SK-N-SH (cell line): ENCODE measurements around the gene TRMO. TPM values are rescaled to one million over a fixed set of nuclear protein-coding genes. Genes with fewer than 3 reads are reported as not detected.

Experiments
- CTCF ChIA-PET: fragments of 300-600, 350-600 bp; formaldehyde crosslinking; extraction: SDS; loops from one replicate; lab custom pipeline; 2021; lab: Yijun Ruan, JAX
- POLR2A ChIA-PET: fragments of 350-600 bp; sonication (Branson Sonifier 250); formaldehyde crosslinking; extraction: SDS; loops from one replicate; lab custom pipeline; 2020; ENCODE audit warnings: antibody characterized with exemption, inconsistent platforms; lab: Yijun Ruan, JAX
- DNase-seq: peaks from one replicate; pipeline ENCODE4 v3.0.0; 2012
- H2AFZ ChIP-seq: fragments of 200-600 bp; sonication (generic); 2 replicates; pipeline ENCODE4 v1.8.1; 2016; ENCODE audit warnings: antibody characterized with exemption, mild to moderate bottlenecking, low read depth
- H3F3A ChIP-seq: fragments of 200-600 bp; sonication (generic); replicated peaks from 2 replicates; pipeline ENCODE3; 2016; ENCODE audit warnings: antibody characterized with exemption, mild to moderate bottlenecking; ENCODE audit not compliant: insufficient read depth
- H3K27ac ChIP-seq, 2 experiments: fragments of 200-500 bp in 1 of 2; fragments of 200-600 bp in 1 of 2; sonication (Bioruptor generic) in 1 of 2; sonication (generic), shearing (Covaris generic) in 1 of 2; 2 replicates each; pipeline versions ENCODE4 v1.5.1 to v1.6.1; 2014 to 2016; ENCODE audit warnings: low read depth in 2 of 2, inconsistent platforms in 1 of 2, low read length in 1 of 2, mild to moderate bottlenecking in 1 of 2, mixed read lengths in 1 of 2
- H3K27me3 ChIP-seq: fragments of 200-600 bp; sonication (generic), shearing (Covaris generic); 2 replicates; pipeline ENCODE4 v1.6.1; 2016; ENCODE audit warnings: mixed run types; ENCODE audit not compliant: insufficient read depth
- H3K36me3 ChIP-seq, 2 experiments: fragments of 200-500 bp in 1 of 2; fragments of 200-600 bp in 1 of 2; sonication (Bioruptor generic) in 1 of 2; sonication (generic) in 1 of 2; replicated peaks in 1 of 2; 2 replicates each; pipeline versions ENCODE3 to v1.5.1; 2014 to 2016; ENCODE audit warnings: low read length in 1 of 2, mild to moderate bottlenecking in 1 of 2; ENCODE audit not compliant: insufficient read depth in 2 of 2, control insufficient read depth in 1 of 2
- H3K4me1 ChIP-seq, 2 experiments: fragments of 200-500 bp in 1 of 2; fragments of 200-600 bp in 1 of 2; sonication (Bioruptor generic) in 1 of 2; sonication (generic), shearing (Covaris generic) in 1 of 2; 2 replicates each; pipeline versions ENCODE4 v1.5.1 to v1.6.1; 2014 to 2016; ENCODE audit warnings: low read depth in 1 of 2, low read length in 1 of 2, mixed run types in 1 of 2; ENCODE audit not compliant: insufficient read depth in 2 of 2, control insufficient read depth in 1 of 2
- H3K4me2 ChIP-seq: fragments of 200-600 bp; sonication (generic), shearing (Covaris generic); 2 replicates; pipeline ENCODE4 v1.6.1; 2017; ENCODE audit warnings: mixed run types
- H3K4me3 ChIP-seq, 2 experiments: fragments of 200-500 bp in 1 of 2; fragments of 200-600 bp in 1 of 2; sonication (Bioruptor generic) in 1 of 2; sonication (generic), shearing (Covaris generic) in 1 of 2; 2 replicates each; pipeline versions ENCODE4 v1.5.1 to v1.8.1; 2014 to 2016; ENCODE audit warnings: low read depth in 2 of 2, inconsistent platforms in 1 of 2, low read length in 1 of 2, mild to moderate bottlenecking in 1 of 2, mixed read lengths in 1 of 2, moderate library complexity in 1 of 2
- H3K79me2 ChIP-seq: fragments of 200-600 bp; sonication (generic); 2 replicates; pipeline ENCODE4 v1.8.1; 2017; ENCODE audit warnings: mild to moderate bottlenecking; ENCODE audit not compliant: insufficient read depth
- H3K9ac ChIP-seq: fragments of 200-600 bp; sonication (generic); 2 replicates; pipeline ENCODE4 v1.6.1; 2017; ENCODE audit warnings: mixed run types
- H3K9me2 ChIP-seq: fragments of 200-600 bp; sonication (generic); 2 replicates; pipeline ENCODE4 v1.6.1; 2017; ENCODE audit warnings: mixed run types
- H3K9me3 ChIP-seq: fragments of 200-600 bp; sonication (generic); 2 replicates; pipeline ENCODE4 v1.6.1; 2017; ENCODE audit warnings: mixed run types, mild to moderate bottlenecking, moderate library complexity
- H4K20me1 ChIP-seq: fragments of 200-600 bp; sonication (generic); 2 replicates; pipeline ENCODE4 v1.6.1; 2017; ENCODE audit warnings: mild to moderate bottlenecking, mixed run types; ENCODE audit not compliant: insufficient read depth
- EP300 ChIP-seq, 2 experiments: IDR thresholded peaks; 2 replicates each; pipeline versions ENCODE4 v1.4.0 to v1.6.1; 2012; ENCODE audit warnings: borderline replicate concordance in 1 of 2, low read depth in 1 of 2, low read length in 1 of 2
- FOXJ3 ChIP-seq: sonication (generic); formaldehyde crosslinking; IDR thresholded peaks from 2 replicates; pipeline ENCODE4 v1.5.1; 2020; ENCODE audit warnings: mild to moderate bottlenecking, missing genetic modification reagents
- FOXM1 ChIP-seq: IDR thresholded peaks from 2 replicates; pipeline ENCODE4 v1.4.0; 2012; ENCODE audit warnings: low read depth, mild to moderate bottlenecking
- GATA2 ChIP-seq: sonication (generic); formaldehyde crosslinking; IDR thresholded peaks from 2 replicates; pipeline ENCODE4 v1.5.0; 2020; ENCODE audit warnings: mild to moderate bottlenecking, missing genetic modification reagents
- JUND ChIP-seq: IDR thresholded peaks from 2 replicates; pipeline ENCODE4 v1.4.0; 2012
- NRF1 ChIP-seq: IDR thresholded peaks from 2 replicates; pipeline ENCODE4 v1.6.1; 2012; ENCODE audit warnings: low read depth, mild to moderate bottlenecking, low read length
- POLR2AphosphoS5 ChIP-seq: IDR thresholded peaks from 2 replicates; pipeline ENCODE4 v1.6.1; 2012; ENCODE audit warnings: low read depth, low read length
- RAD21 ChIP-seq: IDR thresholded peaks from 2 replicates; pipeline ENCODE4 v1.6.1; 2012; ENCODE audit warnings: mild to moderate bottlenecking, low read length
- SIN3A ChIP-seq: IDR thresholded peaks from 2 replicates; pipeline ENCODE4 v1.6.1; 2012; ENCODE audit warnings: low read depth, mild to moderate bottlenecking, low read length, moderate library complexity, borderline replicate concordance
- SMC3 ChIP-seq: IDR thresholded peaks from 2 replicates; pipeline ENCODE4 v1.6.1; 2012; ENCODE audit warnings: low read depth, low read length, improper control_type of control experiment
- TAF1 ChIP-seq: IDR thresholded peaks from 2 replicates; pipeline ENCODE4 v1.6.1; 2012; ENCODE audit warnings: low read depth, mild to moderate bottlenecking, low read length, moderate library complexity, borderline replicate concordance
- whole genome bisulfite sequencing: methylation state at CpG from one replicate; pipeline ENCODE4 v1.1.6; 2017; ENCODE audit warnings: low lambda C conversion rate; 5-methylcytosine and 5-hydroxymethylcytosine counted together
- polyA plus RNA-seq, 3 experiments: library from polyadenylated mRNA; depleted of rRNA; stranded (reverse); fragments of >200 nt; gene quantifications; 2 replicates each; pipeline ENCODE4 v1.2.3, GENCODE V29; 2012
- TF ChIP-seq, protein P1 (sequence below): IDR thresholded peaks from 2 replicates; pipeline ENCODE4 v1.4.0; 2012; ENCODE audit warnings: low read depth
- TF ChIP-seq, protein P2 (sequence below): IDR thresholded peaks from 2 replicates; pipeline ENCODE4; 2012
- TF ChIP-seq, protein P3 (sequence below): IDR thresholded peaks from 2 replicates; pipeline ENCODE4 v1.6.1; 2012; ENCODE audit warnings: mild to moderate bottlenecking, low read depth, low read length, moderate library complexity
- TF ChIP-seq, protein P4 (sequence below): IDR thresholded peaks from 2 replicates; pipeline ENCODE4 v1.4.0; 2012; ENCODE audit warnings: low read depth, borderline replicate concordance

Gene TRMO
- polyA plus RNA-seq, 1 of the 3 experiments (the other 2 are of a cell fraction) = 8.1 TPM

DNA sequence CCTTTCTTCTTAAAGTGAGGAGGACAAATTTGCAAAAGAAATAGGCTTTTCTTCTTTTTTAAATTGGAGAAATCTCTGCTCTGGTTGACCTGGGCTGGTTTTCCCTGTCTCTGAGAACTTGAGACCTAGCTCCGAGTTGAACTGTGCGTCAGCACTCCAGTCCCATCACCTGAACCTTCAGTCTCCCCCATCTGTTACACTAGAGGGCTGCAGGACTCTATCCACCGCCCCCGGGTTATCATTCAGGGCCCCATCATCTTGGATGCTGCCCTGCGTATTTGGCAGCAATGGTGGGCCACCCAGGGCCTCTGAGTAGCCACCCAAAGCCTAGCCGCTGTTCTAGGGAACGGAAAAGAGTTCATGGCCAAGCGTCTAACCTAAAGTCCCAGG lies 66.8 kb downstream of the TRMO start:
- Histone ChIP-seq H4K20me1 (no peaks in the 10 kb centered on the region), H3K9me3 (no peaks in the 10 kb centered on the region), H3K9ac (no peak overlapping the region), H3K4me1 (no peaks in the 10 kb centered on the region; a peak in 1 of 4 replicates), H3K36me3 (no peaks in the 10 kb centered on the region), H3K4me2 (no peak overlapping the region), H3K27me3 (peaks cover 96% of the 10 kb centered on the region), H3K27ac (no peak overlapping the region), H2AFZ (no peak overlapping the region), H3K4me3 (no peak overlapping the region), H3K79me2 (no peaks in the 10 kb centered on the region), H3F3A (no peaks in the 10 kb centered on the region), H3K9me2 (no peaks in the 10 kb centered on the region)
- 38% methylated on average over 8 of the region's 8 CpGs for WGBS
- no peak for DNase-seq
- TF ChIP-seq FOXM1 (no peak), FOXJ3 (CRISPR knock-in tag) (no peak), SMC3 (no peak), POLR2AphosphoS5 (no peak), SIN3A (no peak), JUND (no peak), GATA2 (no peak), EP300 (IDR thresholded peaks at IDR 0.05; ENCODE audit: borderline replicate concordance in 1 of 2, low read depth in 1 of 2, low read length in 1 of 2) (no peak), TAF1 (no peak), NRF1 (no peak), RAD21 (no peak)
- TF ChIP-seq, protein P1, sequence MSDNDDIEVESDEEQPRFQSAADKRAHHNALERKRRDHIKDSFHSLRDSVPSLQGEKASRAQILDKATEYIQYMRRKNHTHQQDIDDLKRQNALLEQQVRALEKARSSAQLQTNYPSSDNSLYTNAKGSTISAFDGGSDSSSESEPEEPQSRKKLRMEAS = no peak
- TF ChIP-seq, protein P2, sequence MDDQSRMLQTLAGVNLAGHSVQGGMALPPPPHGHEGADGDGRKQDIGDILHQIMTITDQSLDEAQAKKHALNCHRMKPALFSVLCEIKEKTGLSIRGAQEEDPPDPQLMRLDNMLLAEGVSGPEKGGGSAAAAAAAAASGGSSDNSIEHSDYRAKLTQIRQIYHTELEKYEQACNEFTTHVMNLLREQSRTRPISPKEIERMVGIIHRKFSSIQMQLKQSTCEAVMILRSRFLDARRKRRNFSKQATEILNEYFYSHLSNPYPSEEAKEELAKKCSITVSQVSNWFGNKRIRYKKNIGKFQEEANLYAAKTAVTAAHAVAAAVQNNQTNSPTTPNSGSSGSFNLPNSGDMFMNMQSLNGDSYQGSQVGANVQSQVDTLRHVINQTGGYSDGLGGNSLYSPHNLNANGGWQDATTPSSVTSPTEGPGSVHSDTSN = no peak
- TF ChIP-seq, protein P3, sequence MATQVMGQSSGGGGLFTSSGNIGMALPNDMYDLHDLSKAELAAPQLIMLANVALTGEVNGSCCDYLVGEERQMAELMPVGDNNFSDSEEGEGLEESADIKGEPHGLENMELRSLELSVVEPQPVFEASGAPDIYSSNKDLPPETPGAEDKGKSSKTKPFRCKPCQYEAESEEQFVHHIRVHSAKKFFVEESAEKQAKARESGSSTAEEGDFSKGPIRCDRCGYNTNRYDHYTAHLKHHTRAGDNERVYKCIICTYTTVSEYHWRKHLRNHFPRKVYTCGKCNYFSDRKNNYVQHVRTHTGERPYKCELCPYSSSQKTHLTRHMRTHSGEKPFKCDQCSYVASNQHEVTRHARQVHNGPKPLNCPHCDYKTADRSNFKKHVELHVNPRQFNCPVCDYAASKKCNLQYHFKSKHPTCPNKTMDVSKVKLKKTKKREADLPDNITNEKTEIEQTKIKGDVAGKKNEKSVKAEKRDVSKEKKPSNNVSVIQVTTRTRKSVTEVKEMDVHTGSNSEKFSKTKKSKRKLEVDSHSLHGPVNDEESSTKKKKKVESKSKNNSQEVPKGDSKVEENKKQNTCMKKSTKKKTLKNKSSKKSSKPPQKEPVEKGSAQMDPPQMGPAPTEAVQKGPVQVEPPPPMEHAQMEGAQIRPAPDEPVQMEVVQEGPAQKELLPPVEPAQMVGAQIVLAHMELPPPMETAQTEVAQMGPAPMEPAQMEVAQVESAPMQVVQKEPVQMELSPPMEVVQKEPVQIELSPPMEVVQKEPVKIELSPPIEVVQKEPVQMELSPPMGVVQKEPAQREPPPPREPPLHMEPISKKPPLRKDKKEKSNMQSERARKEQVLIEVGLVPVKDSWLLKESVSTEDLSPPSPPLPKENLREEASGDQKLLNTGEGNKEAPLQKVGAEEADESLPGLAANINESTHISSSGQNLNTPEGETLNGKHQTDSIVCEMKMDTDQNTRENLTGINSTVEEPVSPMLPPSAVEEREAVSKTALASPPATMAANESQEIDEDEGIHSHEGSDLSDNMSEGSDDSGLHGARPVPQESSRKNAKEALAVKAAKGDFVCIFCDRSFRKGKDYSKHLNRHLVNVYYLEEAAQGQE = no peak
- TF ChIP-seq, protein P4, sequence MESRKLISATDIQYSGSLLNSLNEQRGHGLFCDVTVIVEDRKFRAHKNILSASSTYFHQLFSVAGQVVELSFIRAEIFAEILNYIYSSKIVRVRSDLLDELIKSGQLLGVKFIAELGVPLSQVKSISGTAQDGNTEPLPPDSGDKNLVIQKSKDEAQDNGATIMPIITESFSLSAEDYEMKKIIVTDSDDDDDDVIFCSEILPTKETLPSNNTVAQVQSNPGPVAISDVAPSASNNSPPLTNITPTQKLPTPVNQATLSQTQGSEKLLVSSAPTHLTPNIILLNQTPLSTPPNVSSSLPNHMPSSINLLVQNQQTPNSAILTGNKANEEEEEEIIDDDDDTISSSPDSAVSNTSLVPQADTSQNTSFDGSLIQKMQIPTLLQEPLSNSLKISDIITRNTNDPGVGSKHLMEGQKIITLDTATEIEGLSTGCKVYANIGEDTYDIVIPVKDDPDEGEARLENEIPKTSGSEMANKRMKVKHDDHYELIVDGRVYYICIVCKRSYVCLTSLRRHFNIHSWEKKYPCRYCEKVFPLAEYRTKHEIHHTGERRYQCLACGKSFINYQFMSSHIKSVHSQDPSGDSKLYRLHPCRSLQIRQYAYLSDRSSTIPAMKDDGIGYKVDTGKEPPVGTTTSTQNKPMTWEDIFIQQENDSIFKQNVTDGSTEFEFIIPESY = no peak
- ChIA-PET POLR2A (no interaction called here), CTCF (interaction anchor here (1.0 to 1.1 kb wide), 2 partner anchors 9 to 45 kb away, joined by 3 to 4 read pairs; no protein-coding TSS in a partner anchor)
